Upper lobe of right lung (tissue), 1 donor: ENCODE measurements around the gene CTDSPL. TPM values are rescaled to one million over a fixed set of nuclear protein-coding genes. Genes with fewer than 3 reads are reported as not detected.

Experiments used
- ATAC-seq: fragments of 200-7000 bp; cut with Tn5 transposase; one replicate; pipeline ENCODE4 v1.9.1; 2020; ENCODE audit warnings: mild to moderate bottlenecking, moderate library complexity
- DNase-seq: peaks from one replicate; pipeline ENCODE4 v3.0.0-alpha.2; 2020
- H3K27ac ChIP-seq: fragments of 200-600 bp; one replicate; pipeline ENCODE4 v1.8.0; 2022
- H3K27me3 ChIP-seq: fragments of 200-600 bp; one replicate; pipeline ENCODE4 v1.8.0; 2022; ENCODE audit warnings: mild to moderate bottlenecking
- H3K36me3 ChIP-seq: fragments of 200-600 bp; one replicate; pipeline ENCODE4 v1.8.0; 2022
- H3K4me1 ChIP-seq: fragments of 200-600 bp; one replicate; pipeline ENCODE4 v1.8.0; 2022
- H3K4me3 ChIP-seq: fragments of 200-600 bp; one replicate; pipeline ENCODE4 v1.8.0; 2022; ENCODE audit warnings: mild to moderate bottlenecking
- H3K9me3 ChIP-seq: fragments of 200-600 bp; one replicate; pipeline ENCODE4 v1.8.0; 2022
- intact Hi-C: fragments of 100-400 bp; cut with DNase I; formaldehyde crosslinking; loops from one replicate; pipeline ENCODE4 v1.11.0; 2022
- total RNA-seq: library from RNA; stranded (reverse); fragmentation: NEBNext Ultra II Directional; extraction: Animal tissue kit (Norgen Biotek cat#: 25700); gene quantifications from one replicate; pipeline ENCODE4 v1.2.1, GENCODE V29; 2021
- TF ChIP-seq, protein P1 (sequence below): fragments of 200-600 bp; IDR thresholded peaks from one replicate; pipeline ENCODE4 v1.8.0; 2022; ENCODE audit warnings: antibody characterized with exemption
- donor health status: DM: no; HTN: yes; CAD: no; lungs with severe emphysema.

CTDSPL gene
- total RNA-seq, 1 donor from 2014 or later = 78.6 TPM

DNA sequence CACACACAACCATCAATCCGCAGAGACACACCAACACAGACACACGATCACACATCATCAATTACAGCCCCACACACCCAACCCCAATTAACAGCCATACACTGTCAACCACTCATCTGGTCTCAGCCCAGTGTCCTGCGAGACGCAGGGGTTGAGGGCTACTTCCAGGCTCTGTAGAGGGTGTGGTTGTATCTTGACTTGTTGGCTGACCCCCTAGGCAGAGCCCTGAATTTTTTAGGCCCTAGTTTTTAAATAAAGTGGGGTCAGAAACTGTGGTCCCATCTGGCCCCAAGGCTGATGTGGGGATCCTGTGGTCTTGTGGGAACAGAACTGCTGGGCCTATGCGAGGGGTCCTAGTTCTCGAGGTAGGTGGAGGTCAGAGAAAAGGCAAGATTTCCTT lies 138.2 kb downstream of the CTDSPL start:
- no peak overlapping the region for H3K27ac ChIP-seq
- H3K4me1 ChIP-seq = peaks cover 21% of the 10 kb centered on the region
- no peak for ATAC-seq
- H3K27me3 ChIP-seq = no peaks in the 10 kb centered on the region
- no peaks in the 10 kb centered on the region for H3K9me3 ChIP-seq
- no peak overlapping the region for H3K4me3 ChIP-seq
- intact Hi-C loops = no loop called here
- peak; percentile 27 for DNase-seq
- TF ChIP-seq, protein P1, sequence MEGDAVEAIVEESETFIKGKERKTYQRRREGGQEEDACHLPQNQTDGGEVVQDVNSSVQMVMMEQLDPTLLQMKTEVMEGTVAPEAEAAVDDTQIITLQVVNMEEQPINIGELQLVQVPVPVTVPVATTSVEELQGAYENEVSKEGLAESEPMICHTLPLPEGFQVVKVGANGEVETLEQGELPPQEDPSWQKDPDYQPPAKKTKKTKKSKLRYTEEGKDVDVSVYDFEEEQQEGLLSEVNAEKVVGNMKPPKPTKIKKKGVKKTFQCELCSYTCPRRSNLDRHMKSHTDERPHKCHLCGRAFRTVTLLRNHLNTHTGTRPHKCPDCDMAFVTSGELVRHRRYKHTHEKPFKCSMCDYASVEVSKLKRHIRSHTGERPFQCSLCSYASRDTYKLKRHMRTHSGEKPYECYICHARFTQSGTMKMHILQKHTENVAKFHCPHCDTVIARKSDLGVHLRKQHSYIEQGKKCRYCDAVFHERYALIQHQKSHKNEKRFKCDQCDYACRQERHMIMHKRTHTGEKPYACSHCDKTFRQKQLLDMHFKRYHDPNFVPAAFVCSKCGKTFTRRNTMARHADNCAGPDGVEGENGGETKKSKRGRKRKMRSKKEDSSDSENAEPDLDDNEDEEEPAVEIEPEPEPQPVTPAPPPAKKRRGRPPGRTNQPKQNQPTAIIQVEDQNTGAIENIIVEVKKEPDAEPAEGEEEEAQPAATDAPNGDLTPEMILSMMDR = no peak
- peaks cover 5% of the 10 kb centered on the region for H3K36me3 ChIP-seq

DNA sequence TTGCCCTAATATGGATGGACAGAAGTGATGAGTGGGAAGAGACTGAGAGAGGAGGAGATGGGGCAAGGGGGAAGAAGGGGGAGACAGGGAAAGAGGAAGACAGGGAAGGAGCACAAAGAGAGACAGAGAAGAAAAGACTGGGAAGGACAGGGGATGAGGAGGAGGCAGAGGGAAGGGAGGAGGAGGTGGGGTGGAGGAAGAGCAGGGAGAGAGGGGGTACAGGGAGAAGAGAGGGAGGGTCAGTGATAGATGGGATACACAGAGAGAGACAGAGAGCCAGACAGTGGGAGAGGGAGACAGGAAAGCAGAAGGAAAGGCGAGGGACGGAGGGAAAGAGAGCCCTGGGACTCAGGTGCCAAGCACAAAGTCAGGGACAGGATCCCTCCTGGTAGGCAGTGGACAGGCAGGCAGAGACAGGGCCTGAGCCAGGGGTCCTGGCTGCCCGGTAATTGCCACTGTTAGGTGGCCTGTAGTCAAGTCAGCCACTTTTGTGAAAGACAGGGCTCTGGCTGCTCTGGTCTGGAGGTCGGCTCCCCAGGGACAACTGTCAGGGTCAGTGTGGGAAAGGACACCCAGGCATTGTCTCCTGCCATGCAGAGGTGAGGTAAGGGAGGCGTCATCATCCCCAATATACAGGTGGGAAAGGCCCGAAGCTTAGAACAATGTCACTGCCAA lies 138.7 kb downstream of the CTDSPL start:
- peak; percentile 45 for DNase-seq
- intact Hi-C loops = no loop called here

DNA sequence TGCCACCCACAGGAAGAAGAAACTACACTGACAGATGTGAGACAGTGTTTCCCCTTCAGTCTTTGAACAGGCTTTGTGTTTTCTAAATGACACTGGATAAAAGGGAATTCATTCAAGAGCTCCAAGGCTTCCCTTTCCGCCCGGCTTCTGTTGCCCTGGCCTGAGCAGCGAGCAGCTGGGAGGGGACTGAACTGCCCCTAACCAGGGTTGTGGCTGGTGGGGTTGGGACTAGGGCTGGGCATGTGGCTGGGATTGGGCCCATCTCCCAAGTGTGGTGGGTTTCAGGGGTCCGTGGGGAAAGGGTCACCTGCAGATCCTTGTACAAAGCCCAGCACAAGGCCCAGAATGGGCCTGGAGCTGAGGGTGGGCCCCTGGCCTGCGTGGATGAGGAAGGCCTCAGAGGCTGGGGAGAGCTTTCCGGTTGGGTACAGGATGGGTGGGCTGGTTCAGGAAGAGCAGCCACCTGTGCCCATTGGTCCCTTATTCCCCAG lies 139.3 kb downstream of the CTDSPL start:
- no peaks in the 10 kb centered on the region for H3K9me3 ChIP-seq
- H3K36me3 ChIP-seq = peaks cover 5% of the 10 kb centered on the region
- no peak overlapping the region for H3K4me3 ChIP-seq
- H3K4me1 ChIP-seq = peaks cover 21% of the 10 kb centered on the region
- DNase-seq (peak; percentile 53), ATAC-seq (no peak)
- H3K27ac ChIP-seq = no peak overlapping the region
- intact Hi-C loops = no loop called here
- TF ChIP-seq, protein P1 = no peak
- no peaks in the 10 kb centered on the region for H3K27me3 ChIP-seq

More for the DNA sequence above, 138.7 kb downstream of the CTDSPL start:
- H3K4me1 ChIP-seq = peaks cover 21% of the 10 kb centered on the region
- ATAC-seq = no peak
- H3K36me3 ChIP-seq = peaks cover 5% of the 10 kb centered on the region
- H3K4me3 ChIP-seq = no peak overlapping the region
- no peaks in the 10 kb centered on the region for H3K9me3 ChIP-seq
- H3K27me3 ChIP-seq = no peaks in the 10 kb centered on the region
- TF ChIP-seq, protein P1 = no peak
- H3K27ac ChIP-seq = no peak overlapping the region

DNA sequence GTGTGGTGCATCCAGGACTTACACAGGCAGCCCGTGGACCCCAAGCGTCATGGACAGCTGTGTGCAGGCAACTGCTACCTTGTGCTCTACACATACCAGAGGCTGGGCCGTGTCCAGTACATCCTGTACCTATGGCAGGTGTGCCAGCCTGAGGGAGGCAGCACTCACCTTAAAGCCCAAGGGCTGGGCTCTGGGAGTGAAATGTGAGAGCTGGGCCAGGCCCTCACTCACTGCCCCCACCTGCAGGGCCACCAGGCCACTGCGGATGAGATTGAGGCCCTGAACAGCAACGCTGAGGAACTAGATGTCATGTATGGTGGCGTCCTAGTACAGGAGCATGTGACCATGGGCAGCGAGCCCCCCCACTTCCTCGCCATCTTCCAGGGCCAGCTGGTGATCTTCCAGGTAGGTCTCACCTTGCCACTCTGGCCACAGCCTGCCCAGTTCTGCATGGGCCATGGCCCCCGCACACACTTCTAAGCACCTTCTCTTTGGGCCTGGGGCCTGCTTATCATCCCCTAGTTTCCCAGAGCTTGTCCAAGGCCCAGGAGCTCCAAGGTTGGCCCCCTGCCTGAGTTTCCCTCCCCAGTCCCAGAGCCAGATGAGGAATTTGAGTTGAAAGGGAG lies 139.9 kb downstream of the CTDSPL start:
- ATAC-seq (no peak), DNase-seq (peak; percentile 67)
- Histone ChIP-seq H3K27me3 (no peaks in the 10 kb centered on the region), H3K27ac (no peak overlapping the region), H3K4me3 (no peak overlapping the region), H3K4me1 (peaks cover 21% of the 10 kb centered on the region), H3K36me3 (peaks cover 5% of the 10 kb centered on the region), H3K9me3 (no peaks in the 10 kb centered on the region)
- TF ChIP-seq, protein P1 = peak; percentile 22
- intact Hi-C loops = no loop called here

DNA sequence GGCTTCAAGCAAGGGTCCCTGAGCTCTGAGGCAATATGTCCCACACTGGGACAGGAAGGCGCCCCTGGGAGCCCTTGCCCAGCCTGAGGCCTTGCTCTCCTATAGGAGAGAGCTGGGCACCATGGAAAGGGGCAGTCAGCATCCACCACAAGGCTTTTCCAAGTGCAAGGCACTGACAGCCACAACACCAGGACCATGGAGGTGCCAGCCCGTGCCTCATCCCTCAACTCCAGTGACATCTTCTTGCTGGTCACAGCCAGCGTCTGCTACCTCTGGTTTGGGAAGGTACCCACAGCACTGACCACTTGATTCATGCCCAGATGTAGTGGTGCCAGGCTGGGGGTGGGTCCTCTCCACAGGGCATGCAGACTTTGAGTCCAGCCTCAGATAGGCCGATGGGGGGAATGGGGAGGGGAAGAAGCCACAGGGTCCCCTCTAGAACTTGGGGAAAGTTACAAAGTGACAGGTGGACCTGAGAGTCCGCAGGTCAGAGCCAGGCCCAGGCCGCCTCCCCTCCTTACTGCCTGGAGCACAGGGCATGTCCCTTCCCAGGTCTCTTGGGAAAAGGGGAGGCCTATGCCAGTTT lies 140.7 kb downstream of the CTDSPL start:
- H3K27me3 ChIP-seq = no peaks in the 10 kb centered on the region
- DNase-seq (peak; percentile 57), ATAC-seq (no peak)
- H3K9me3 ChIP-seq = no peaks in the 10 kb centered on the region
- H3K4me1 ChIP-seq = peaks cover 18% of the 10 kb centered on the region
- intact Hi-C loops = no loop called here
- H3K4me3 ChIP-seq = no peak overlapping the region
- H3K36me3 ChIP-seq = peaks cover 5% of the 10 kb centered on the region
- H3K27ac ChIP-seq = no peak overlapping the region
- TF ChIP-seq, protein P1 = no peak
